ENCODE measurements around the gene RXRB. TPM values are rescaled to one million over a fixed set of nuclear protein-coding genes. Genes with fewer than 3 reads are reported as not detected.

RXRB gene
- total and polyA plus RNA-seq, 5 donors from 2014 or later = 7.1 to 62.6 (median 7.3) TPM

DNA sequence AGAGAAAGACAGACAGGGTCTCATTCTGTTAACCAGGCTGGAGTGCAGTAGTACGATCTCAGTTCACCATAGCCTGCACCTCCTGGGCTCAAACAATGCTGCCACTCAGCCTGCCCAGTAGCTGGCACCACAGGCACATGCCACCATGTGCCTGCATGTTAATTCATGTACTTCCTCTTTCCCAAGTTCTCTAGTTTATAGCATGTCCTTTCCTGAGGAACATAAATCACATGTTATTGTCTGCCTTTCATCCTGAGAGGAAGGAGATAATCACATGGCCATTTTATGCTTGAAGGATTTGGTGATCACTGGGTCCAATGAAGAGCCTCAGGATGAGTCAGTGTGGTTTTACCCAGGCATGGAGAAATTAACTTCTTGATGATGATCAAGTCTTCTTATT, 56.1 kb downstream of the RXRB start:
- Mint-ChIP-seq H3K36me3 (no peaks in the 10 kb centered on the region), H3K4me3 (no peak overlapping the region), H3K27me3 (peaks cover 62% of the 10 kb centered on the region), H3K4me1 (peaks cover 0 to 5% (median 1%) of the 10 kb centered on the region in 4 donors), H3K9me3 (peaks cover 0 to 4% (median 0%) of the 10 kb centered on the region in 7 donors), H3K27ac (no peak overlapping the region)
- peak; percentile 42 to 47 for ATAC-seq (ENCODE audit: low read depth in 2 of 2)
- H3K9me3 ChIP-seq (ENCODE audit: control insufficient read depth in 2 of 2, low read length in 2 of 2) = peaks cover 0 to 5% of the 10 kb centered on the region in 2 experiments
- no peaks in the 10 kb centered on the region for H3K4me1 ChIP-seq (ENCODE audit: control insufficient read depth, insufficient read depth, low read length, poor library complexity, severe bottlenecking)
- H3K27ac ChIP-seq (ENCODE audit: insufficient read depth, low read length, poor library complexity, severe bottlenecking) = no peak overlapping the region
- H3K4me3 ChIP-seq (ENCODE audit: low read depth, low read length) = no peak overlapping the region
- no peaks in the 10 kb centered on the region for H3K36me3 ChIP-seq (ENCODE audit: control insufficient read depth, insufficient read depth, low read length)
- H3K27me3 ChIP-seq (ENCODE audit: control insufficient read depth, insufficient read depth, low read length) = peaks cover 26% of the 10 kb centered on the region
- no peak for DNase-seq

Other genes starting within 250 kb of the RXRB start
- 53.1 TPM for gene HLA-DMA, start 247.6 kb downstream of the RXRB start, total RNA-seq
- 10 to 100 TPM; 32.3 to 89.3 (median 70.1) TPM for gene HLA-DMA, start 247.6 kb downstream of the RXRB start, polyA plus RNA-seq
- gene BRD2, start 232.1 kb downstream of the RXRB start, total RNA-seq = 425 TPM
- gene BRD2, start 232.1 kb downstream of the RXRB start, polyA plus RNA-seq = 10 to 100 TPM; 43.9 to 58.7 (median 53.8) TPM
- gene HLA-DOA, start 191.1 kb downstream of the RXRB start, total RNA-seq = 14.0 TPM
- 10 to 100 TPM in 1 of 4 donors, 1 to 10 TPM in 3; 7.0 to 14.9 (median 8.9) TPM for gene HLA-DOA, start 191.1 kb downstream of the RXRB start, polyA plus RNA-seq
- gene HLA-DPA1, start 127.0 kb downstream of the RXRB start, total RNA-seq = 102 TPM
- gene HLA-DPA1, start 127.0 kb downstream of the RXRB start, polyA plus RNA-seq = 100 to 1,000 TPM in 3 of 4 donors, 10 to 100 TPM in 1; 97.9 to 292 (median 209) TPM
- 153 TPM for gene HLA-DPB1, start 124.7 kb downstream of the RXRB start, total RNA-seq
- 100 to 1,000 TPM; 144 to 335 (median 244) TPM for gene HLA-DPB1, start 124.7 kb downstream of the RXRB start, polyA plus RNA-seq
- gene COL11A2, start 8.2 kb downstream of the RXRB start, total RNA-seq = 0.89 TPM
- gene COL11A2, start 8.2 kb downstream of the RXRB start, polyA plus RNA-seq = under 1 TPM in 2 of 4 donors, not detected in 2; 0.34 to 0.43 TPM
- 24.1 TPM for gene SLC39A7, start 202 bp upstream of the RXRB start, total RNA-seq
- 10 to 100 TPM; 11.4 to 27.3 (median 20.4) TPM for gene SLC39A7, start 202 bp upstream of the RXRB start, polyA plus RNA-seq
- gene HSD17B8, start 4.0 kb upstream of the RXRB start, total RNA-seq = 8.8 TPM
- gene HSD17B8, start 4.0 kb upstream of the RXRB start, polyA plus RNA-seq = 10 to 100 TPM; 33.3 to 53.9 (median 41.9) TPM
- gene RING1, start 7.8 kb upstream of the RXRB start, total RNA-seq = 34.2 TPM
- gene RING1, start 7.8 kb upstream of the RXRB start, polyA plus RNA-seq = 1 to 10 TPM; 4.9 to 6.3 (median 5.5) TPM
- gene VPS52, start 71.2 kb upstream of the RXRB start, total RNA-seq = 70.6 TPM
- 10 to 100 TPM; 12.4 to 17.4 (median 15.0) TPM for gene VPS52, start 71.2 kb upstream of the RXRB start, polyA plus RNA-seq
- 2,198 TPM for gene RPS18, start 71.4 kb upstream of the RXRB start, total RNA-seq
- gene RPS18, start 71.4 kb upstream of the RXRB start, polyA plus RNA-seq = over 10,000 TPM in 1 of 4 donors, 1,000 to 10,000 TPM in 3; 7,008 to 10,525 (median 8,528) TPM
- 17.5 TPM for gene B3GALT4, start 76.5 kb upstream of the RXRB start, total RNA-seq
- gene B3GALT4, start 76.5 kb upstream of the RXRB start, polyA plus RNA-seq = 10 to 100 TPM; 27.5 to 35.9 (median 31.2) TPM
- 31.5 TPM for gene WDR46, start 88.6 kb upstream of the RXRB start, total RNA-seq
- gene WDR46, start 88.6 kb upstream of the RXRB start, polyA plus RNA-seq = 10 to 100 TPM; 50.6 to 54.0 (median 52.0) TPM
- gene PFDN6, start 88.9 kb upstream of the RXRB start, total RNA-seq = 20.0 TPM
- gene PFDN6, start 88.9 kb upstream of the RXRB start, polyA plus RNA-seq = 10 to 100 TPM; 33.7 to 47.0 (median 38.4) TPM
- gene RGL2, start 98.3 kb upstream of the RXRB start, total RNA-seq = 59.2 TPM
- gene RGL2, start 98.3 kb upstream of the RXRB start, polyA plus RNA-seq = 1 to 10 TPM; 7.2 to 9.4 (median 8.1) TPM
- 281 TPM for gene TAPBP, start 113.4 kb upstream of the RXRB start, total RNA-seq
- 100 to 1,000 TPM; 251 to 314 (median 262) TPM for gene TAPBP, start 113.4 kb upstream of the RXRB start, polyA plus RNA-seq
- gene ZBTB22, start 117.1 kb upstream of the RXRB start, total RNA-seq = 19.4 TPM
- 10 to 100 TPM in 2 of 4 donors, 1 to 10 TPM in 2; 8.3 to 13.5 (median 11.5) TPM for gene ZBTB22, start 117.1 kb upstream of the RXRB start, polyA plus RNA-seq
- gene DAXX, start 122.3 kb upstream of the RXRB start, total RNA-seq = 45.1 TPM
- gene DAXX, start 122.3 kb upstream of the RXRB start, polyA plus RNA-seq = 100 to 1,000 TPM in 2 of 4 donors, 10 to 100 TPM in 2; 88.0 to 104 (median 97.5) TPM
- 8.7 TPM for gene KIFC1, start 191.2 kb upstream of the RXRB start, total RNA-seq
- 1 to 10 TPM in 3 of 4 donors, under 1 TPM in 1; 0.41 to 3.9 (median 1.3) TPM for gene KIFC1, start 191.2 kb upstream of the RXRB start, polyA plus RNA-seq
- gene PHF1, start 210.3 kb upstream of the RXRB start, total RNA-seq = 403 TPM
- 10 to 100 TPM; 41.5 to 72.2 (median 64.1) TPM for gene PHF1, start 210.3 kb upstream of the RXRB start, polyA plus RNA-seq
- gene CUTA, start 217.4 kb upstream of the RXRB start, total RNA-seq = 202 TPM
- 100 to 1,000 TPM; 435 to 529 (median 489) TPM for gene CUTA, start 217.4 kb upstream of the RXRB start, polyA plus RNA-seq
- 81.4 TPM for gene SYNGAP1, start 219.4 kb upstream of the RXRB start, total RNA-seq
- under 1 TPM; 0.48 to 0.82 (median 0.63) TPM for gene SYNGAP1, start 219.4 kb upstream of the RXRB start, polyA plus RNA-seq

Measured in CD4-positive, CD25-positive, alpha-beta regulatory T cell (primary cell).